AG04450 (cell line): ENCODE results near the gene MDC1. TPM values are rescaled to one million over a fixed set of nuclear protein-coding genes. Genes with fewer than 3 reads are reported as not detected.
"Not testable (repeated sequence)": the region's sequence is repeated elsewhere in the genome, so short reads cannot be mapped to it uniquely, and the experiment has no call there.

ENCODE experiments used
- CTCF ChIA-PET: fragments of 300-600, 350-600 bp; formaldehyde crosslinking; extraction: SDS; loops from one replicate; lab custom pipeline; 2022; ENCODE audit warnings: antibody characterized with exemption, inconsistent platforms; lab: Charles Lee
- POLR2A ChIA-PET: fragments of 350-600 bp; formaldehyde crosslinking; extraction: SDS; loops from one replicate; lab custom pipeline; 2021; ENCODE audit warnings: antibody characterized with exemption, inconsistent platforms; lab: Yijun Ruan, JAX
- DNase-seq: peaks from one replicate; pipeline ENCODE4 v3.0.0-alpha.2; 2011; ENCODE audit warnings: low read depth, low spot score
- H3K27ac ChIP-seq: one replicate; pipeline ENCODE4 v1.5.1; 2012; ENCODE audit warnings: low read depth, low read length, control low read depth
- H3K27me3 ChIP-seq: one replicate; pipeline ENCODE4 v1.6.0; 2012; ENCODE audit warnings: low read length; ENCODE audit not compliant: control insufficient read depth, insufficient read depth
- H3K4me3 ChIP-seq: 2 replicates; pipeline ENCODE4 v1.5.1; 2011; ENCODE audit warnings: mild to moderate bottlenecking, low read depth, low read length, control low read depth
- H3K9me3 ChIP-seq: 2 replicates; pipeline ENCODE4 v1.5.1; 2012; ENCODE audit warnings: low read length; ENCODE audit not compliant: control insufficient read depth, insufficient read depth
- CTCF ChIP-seq: IDR thresholded peaks from 2 replicates; pipeline ENCODE4 v1.5.1; 2011; ENCODE audit warnings: low read depth, low read length, control low read depth, inconsistent platforms
- polyA plus RNA-seq: library from polyadenylated mRNA; depleted of rRNA; stranded (reverse); fragments of >200 nt; gene quantifications from 2 replicates; pipeline ENCODE4 v1.2.3, GENCODE V29; 2011

Gene MDC1
- polyA plus RNA-seq, 1 experiment, result 4.1 TPM

GRCh38 chr6:30672445-30673253 is 44.4 kb downstream of the MDC1 start, which contains the start of gene DHX16:
TSS of gene DHX16 (minus strand) at chr6:30673006. CDS start at chr6:30672841, 165 bp downstream.
- peak; percentile 93 for TF ChIP-seq CTCF
- POLR2A ChIA-PET, result interaction anchor here (0.5 to 1.5 kb wide), 8 partner anchors 15 to 1080 kb away, joined by 3 to 9 read pairs (median 4); no protein-coding TSS in a partner anchor

GRCh38 chr6:30670760-30671527 is 46.1 kb downstream of the MDC1 start:
- CTCF ChIA-PET, result interaction anchor here (0.6 kb wide), 1 partner anchor 416 kb away, joined by 3 read pairs; no protein-coding TSS in a partner anchor
- DNase-seq, result no peak
- POLR2A ChIA-PET, result no interaction called here

More at GRCh38 chr6:30672445-30673253, 44.4 kb downstream of the MDC1 start, which contains the start of gene DHX16:
- Histone ChIP-seq H3K4me3 (peak within 1 kb of the TSS; percentile 98), H3K27ac (peak within 1 kb of the TSS; percentile 31), H3K9me3 (no peaks in the 10 kb centered on the region; the same call in 1 of the 2 replicates), H3K27me3 (no peaks in the 10 kb centered on the region)
- peak; percentile 96 for DNase-seq
- CTCF ChIA-PET, result interaction anchor here (0.6 to 3.9 kb wide), 18 partner anchors 8 to 726 kb away, joined by 3 to 24 read pairs (median 4); no protein-coding TSS in a partner anchor

DNA sequence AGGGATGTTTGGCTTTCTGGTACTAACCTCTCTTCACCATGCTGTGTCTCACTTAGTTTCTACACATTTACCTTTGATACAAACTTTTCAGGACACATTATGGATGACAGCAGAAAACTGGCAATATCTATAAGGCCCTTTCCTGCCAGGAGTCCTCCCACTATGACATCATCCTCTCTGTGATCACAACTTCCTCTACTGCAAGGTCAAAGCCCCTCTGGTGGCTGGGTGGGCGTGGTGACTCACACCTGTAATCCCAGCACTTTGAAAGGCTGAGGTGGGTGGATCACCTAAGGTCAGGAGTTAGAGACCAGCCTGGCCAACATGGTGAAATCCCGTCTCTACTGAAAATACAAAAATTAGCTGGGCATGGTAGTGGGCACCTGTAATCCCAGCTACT is 50.8 kb downstream of the MDC1 start:
- CTCF ChIA-PET, H3K27ac ChIP-seq, H3K27me3 ChIP-seq, POLR2A ChIA-PET, H3K4me3 ChIP-seq, DNase-seq, H3K9me3 ChIP-seq: not testable (repeated sequence)

More at GRCh38 chr6:30670760-30671527, 46.1 kb downstream of the MDC1 start:
- H3K27me3 ChIP-seq, result no peaks in the 10 kb centered on the region
- no peaks in the 10 kb centered on the region; the same call in 1 of the 2 replicates for H3K9me3 ChIP-seq
- no peak overlapping the region for H3K27ac ChIP-seq
- TF ChIP-seq CTCF, result peak; percentile 34
- H3K4me3 ChIP-seq, result no peak overlapping the region

- ChIA-PET CTCF (interaction anchor here (1.0 kb wide), 1 partner anchor 7 kb away, joined by 3 read pairs; the partner anchor contains the start of gene DHX16), POLR2A (no interaction called here)
- Histone ChIP-seq H3K27ac (no peak overlapping the region), H3K9me3 (no peaks in the 10 kb centered on the region; the same call in 1 of the 2 replicates), H3K4me3 (no peak overlapping the region), H3K27me3 (no peaks in the 10 kb centered on the region)
- DNase-seq, result no peak
- TF ChIP-seq CTCF, result no peak
Measured at GRCh38 chr6:30664994-30665767, 51.9 kb downstream of the MDC1 start.

- CTCF ChIA-PET, H3K27me3 ChIP-seq: not testable (repeated sequence)
Measured at GRCh38 chr6:30657922-30658321, 59.2 kb downstream of the MDC1 start.

More at GRCh38 chr6:30657922-30658321, 59.2 kb downstream of the MDC1 start:
- H3K9me3 ChIP-seq, H3K4me3 ChIP-seq, POLR2A ChIA-PET, DNase-seq, H3K27ac ChIP-seq: not testable (repeated sequence)
